Suprapubic skin (tissue), 4 donors: ENCODE measurements around the gene CSAD.

ENCODE experiments used
- POLR2A ChIP-seq, 2 donors: fragments of 450-650 bp; IDR thresholded peaks; one replicate each; pipeline ENCODE4 v1.6.1; 2017; ENCODE audit warnings: antibody characterized with exemption in 2 of 2, mild to moderate bottlenecking in 2 of 2, moderate library complexity in 2 of 2
- POLR2AphosphoS5 ChIP-seq, 3 donors: sonication (generic); formaldehyde crosslinking; IDR thresholded peaks; one replicate each; pipeline ENCODE4 v1.6.1; 2017; ENCODE audit warnings: antibody characterized with exemption in 3 of 3

DNA sequence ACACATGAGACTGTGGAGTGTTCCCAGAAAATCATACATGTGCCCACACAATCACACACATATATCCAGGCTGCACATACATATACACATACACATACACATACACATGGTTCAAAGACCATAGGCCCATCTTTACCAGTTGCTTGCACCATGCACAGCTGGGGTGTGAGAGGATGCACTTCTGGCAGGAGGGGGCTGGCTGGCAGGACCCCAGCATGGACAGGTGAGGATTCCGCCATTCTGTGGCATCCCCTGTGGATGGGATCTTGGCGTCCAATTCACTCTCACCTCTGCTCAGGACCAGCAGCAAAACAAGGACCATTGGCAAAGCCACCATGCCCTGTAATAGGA is 19.4 kb upstream of the CSAD start:
- TF ChIP-seq POLR2A (IDR thresholded peaks at IDR 0.05) (no peak), POLR2AphosphoS5 (IDR thresholded peaks at IDR 0.05) (no peak)
